ENCODE measurements around the gene CEP170B.
"Not testable (repeated sequence)": the region's sequence is repeated elsewhere in the genome, so short reads cannot be mapped to it uniquely, and the experiment has no call there.

CEP170B gene

DNA sequence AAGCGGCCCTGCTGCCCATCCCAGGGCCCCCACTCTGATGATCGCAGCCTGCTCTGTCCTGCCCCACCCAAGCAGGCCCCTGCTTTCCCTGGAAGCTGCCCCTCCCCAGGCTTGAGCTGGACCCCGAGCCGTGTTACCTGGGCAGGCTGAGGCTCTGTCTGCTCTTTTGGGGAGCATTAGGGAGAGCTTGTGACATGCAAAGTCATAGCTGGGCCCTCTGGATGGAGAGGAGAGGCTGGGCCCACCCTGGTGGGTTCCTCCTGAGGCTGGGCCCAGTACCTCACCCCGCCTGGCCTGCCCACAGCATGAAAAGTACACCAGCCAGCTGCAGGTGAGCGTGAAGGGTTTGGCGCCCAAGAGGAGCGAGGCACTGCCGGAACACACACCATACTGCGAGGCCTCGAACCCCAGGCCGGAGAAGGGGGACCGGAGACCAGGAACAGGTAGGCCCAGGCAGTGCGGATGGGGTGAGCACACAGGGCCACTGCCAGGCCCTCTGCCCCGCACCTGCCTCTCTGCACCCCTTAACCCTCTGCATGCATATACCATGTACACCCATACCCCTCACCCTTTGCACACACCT is 15.0 kb downstream of the CEP170B start:
- no peak for DNase-seq

DNA sequence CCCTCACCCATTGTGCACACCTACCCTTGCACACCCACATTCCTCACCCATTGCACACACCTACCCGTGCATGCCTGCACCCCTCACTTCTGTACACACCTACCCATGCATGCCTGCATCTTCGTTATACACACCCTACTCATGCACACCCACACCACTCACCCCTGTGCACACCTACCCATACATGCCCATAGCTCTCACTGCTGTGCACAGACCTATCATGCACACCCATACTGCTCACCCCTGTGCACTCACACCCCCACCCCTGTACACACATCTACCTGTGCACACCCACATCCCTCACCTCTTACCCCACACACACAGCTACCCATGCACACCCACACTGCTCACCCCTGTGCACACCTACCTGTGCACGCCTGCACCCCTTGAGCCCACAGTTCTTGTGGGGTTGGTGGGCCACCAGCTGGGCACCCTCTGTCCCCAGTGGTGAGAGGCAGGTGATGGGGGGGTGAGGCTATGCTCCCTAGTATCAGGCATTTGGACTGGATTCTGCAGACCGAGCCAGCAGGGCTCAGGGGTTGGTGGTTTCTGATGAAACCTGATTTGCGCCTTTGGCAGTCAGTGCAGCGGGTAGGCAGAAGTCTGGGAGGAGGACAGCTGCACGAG is 15.6 kb downstream of the CEP170B start:
- DNase-seq, result no peak

DNA sequence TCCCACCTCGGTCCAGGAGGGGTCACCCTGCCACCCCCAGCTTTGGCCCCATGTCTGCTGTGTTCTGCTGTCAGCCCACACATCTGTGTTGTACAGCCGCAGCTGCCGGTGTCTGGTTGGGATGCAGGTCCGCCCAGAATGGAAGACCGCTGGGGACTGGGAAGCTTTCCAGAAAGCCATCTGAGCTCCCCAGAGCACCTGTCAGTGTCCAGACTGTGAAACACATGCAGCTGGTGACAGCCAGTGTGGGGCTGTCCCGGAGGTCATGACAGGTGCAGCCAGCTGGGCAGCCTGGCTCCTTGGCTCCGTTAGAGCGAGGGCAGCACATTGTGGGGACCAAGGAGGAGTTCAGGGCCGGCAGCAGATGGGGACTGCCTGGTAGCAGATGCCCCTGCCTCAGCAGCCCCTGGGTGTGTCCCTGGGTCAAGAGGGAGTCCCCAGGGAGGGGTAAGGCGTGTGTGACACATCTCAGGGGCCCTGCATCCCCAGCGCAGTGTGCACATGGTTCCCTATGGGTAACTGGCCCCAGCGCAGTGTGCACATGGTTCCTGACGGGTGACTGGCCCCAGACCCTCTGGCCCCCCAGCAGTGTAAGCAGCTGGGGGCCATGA is 16.4 kb downstream of the CEP170B start:
- no peak for DNase-seq

DNA sequence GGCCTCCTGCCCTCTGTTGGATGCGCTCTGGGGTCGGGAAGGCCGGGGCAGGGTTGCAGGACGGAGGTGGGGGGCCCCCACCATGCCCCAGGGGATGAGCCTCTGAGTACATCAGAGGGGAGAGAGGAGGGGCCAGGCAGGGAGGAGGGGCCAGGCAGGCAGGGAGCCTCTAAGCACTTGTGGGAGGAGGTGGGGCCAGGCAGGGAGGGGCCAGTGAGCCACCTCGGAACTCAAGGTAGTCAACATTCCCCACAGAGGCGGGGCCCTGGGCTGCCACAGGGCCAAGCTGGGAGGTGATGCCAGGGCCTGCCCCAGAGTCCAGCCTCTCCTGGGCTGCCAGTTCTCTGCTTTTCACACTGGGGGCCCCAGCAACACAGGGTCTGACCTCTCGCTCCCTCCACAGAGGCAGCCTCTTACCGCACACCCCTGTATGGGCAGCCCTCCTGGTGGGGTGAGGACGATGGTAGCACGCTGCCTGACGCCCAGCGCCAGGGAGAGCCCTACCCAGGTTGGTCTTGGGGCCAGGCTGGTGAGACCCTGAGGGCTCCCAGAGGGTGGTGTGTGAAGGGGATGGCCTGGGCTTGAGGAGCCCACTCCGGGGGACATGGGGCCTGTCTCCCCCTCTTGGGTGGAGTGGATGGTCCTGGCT is 17.4 kb downstream of the CEP170B start:
- DNase-seq, result no peak

DNA sequence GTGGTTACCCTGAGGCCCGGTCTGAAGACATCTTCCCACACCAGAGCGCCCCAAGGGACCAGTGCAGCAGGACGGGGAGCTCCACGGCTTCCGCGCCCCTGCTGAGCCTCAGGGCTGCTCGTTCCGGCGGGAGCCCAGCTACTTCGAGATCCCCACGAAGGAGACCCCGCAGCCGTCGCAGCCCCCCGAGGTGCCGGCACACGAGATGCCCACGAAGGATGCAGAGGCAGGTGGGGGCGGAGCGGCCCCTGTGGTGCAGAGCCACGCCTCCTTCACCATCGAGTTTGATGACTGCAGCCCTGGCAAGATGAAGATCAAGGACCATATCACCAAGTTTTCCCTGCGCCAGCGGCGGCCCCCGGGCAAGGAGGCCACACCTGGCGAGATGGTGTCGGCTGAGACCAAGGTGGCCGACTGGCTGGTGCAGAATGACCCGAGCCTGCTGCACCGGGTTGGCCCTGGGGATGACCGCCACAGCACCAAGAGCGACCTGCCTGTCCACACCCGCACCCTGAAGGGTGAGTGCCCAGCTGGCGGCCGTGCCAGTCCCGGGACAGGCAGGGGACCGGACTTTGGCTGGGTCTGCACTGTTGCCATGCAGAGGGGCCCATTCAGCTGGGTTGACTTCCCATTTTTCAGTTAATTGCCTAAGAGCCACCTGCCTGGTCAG is 18.1 kb downstream of the CEP170B start:
- DNase-seq, result no peak

DNA sequence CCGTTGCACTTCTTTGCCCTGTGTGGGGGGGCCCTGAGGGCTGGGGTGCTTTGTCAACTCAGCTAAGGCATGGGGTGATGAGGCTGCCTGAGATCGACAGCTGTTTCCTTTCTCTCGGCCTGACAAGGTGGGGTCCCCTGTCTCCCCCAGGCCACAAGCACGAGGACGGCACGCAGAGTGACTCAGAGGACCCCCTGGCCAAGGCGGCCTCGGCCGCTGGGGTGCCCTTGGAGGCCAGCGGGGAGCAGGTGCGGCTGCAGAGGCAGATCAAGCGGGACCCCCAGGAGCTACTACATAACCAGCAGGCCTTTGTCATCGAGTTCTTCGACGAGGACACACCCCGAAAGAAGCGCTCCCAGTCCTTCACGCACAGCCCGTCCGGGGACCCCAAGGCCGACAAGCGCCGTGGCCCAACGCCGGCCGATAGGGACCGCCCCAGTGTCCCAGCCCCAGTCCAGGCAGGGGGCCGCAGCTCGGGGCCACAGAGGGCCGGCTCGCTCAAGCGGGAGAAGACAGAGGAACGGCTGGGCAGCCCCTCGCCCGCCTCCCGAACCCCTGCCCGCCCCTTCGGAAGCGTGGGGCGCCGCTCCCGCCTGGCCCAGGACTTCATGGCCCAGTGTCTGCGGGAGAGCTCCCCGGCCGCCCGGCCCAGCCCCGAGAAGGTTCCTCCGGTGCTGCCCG is 18.8 kb downstream of the CEP170B start:
- DNase-seq, result no peak

DNA sequence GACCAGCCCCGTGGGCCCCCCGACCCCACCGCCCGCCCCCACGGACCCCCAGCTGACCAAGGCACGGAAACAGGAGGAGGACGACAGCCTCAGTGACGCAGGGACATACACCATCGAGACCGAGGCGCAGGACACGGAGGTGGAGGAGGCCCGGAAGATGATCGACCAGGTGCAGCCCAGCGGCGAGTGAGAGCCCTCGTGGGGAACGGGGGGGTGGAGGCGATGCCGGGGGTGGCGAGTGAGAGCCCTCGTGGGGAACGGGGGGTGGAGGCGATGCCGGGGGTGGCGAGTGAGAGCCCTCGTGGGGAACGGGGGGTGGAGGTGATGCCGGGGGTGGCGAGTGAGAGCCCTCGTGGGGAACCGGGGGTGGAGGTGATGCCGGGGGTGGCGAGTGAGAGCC is 19.3 kb downstream of the CEP170B start:
- DNase-seq, result not testable (repeated sequence)

DNA sequence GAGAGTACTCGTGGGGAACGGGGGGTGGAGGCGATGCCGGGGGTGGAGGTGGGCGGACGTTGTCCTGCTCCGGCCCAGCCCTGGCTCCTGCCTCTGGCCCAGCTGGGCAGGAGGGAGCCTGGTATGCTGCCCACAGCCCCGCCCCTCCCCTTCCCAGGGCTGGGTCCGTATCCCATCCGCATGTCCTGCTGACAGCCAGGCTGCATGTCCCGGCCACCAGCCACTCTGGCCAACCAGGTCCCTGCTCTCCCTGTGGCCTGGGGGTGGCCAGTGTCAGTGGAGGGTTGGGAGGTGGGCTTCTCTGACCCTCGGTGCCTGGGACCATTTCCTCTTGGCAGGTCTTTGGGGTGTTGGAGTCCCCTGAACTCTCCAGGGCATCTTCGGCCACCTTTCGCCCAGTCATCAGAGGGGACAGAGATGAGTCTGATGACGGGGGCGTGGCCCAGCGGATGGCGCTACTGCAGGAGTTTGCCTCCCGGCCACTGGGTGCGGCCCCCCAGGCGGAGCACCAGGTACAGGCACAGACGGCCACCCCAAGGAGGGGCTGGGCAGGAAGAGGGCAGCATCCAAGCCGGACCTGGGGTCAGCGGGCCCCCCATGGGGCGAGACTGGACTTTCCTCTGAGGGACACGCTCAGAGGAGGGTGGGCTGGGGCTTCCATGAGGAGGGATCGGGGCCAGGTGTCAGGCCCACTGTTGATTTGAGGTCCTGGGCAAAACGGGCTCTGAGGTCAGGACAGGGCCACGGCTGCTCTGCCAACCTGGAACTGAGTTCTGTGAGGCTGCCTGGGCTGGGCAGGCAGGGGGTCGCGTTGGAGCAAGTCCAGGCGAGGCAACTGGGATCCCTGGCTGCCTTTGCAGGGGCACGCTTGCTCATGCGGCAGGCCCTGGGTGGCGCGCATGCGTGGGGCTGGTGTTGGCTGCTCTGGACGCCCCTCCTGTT is 20.2 kb downstream of the CEP170B start:
- DNase-seq, result no peak

DNA sequence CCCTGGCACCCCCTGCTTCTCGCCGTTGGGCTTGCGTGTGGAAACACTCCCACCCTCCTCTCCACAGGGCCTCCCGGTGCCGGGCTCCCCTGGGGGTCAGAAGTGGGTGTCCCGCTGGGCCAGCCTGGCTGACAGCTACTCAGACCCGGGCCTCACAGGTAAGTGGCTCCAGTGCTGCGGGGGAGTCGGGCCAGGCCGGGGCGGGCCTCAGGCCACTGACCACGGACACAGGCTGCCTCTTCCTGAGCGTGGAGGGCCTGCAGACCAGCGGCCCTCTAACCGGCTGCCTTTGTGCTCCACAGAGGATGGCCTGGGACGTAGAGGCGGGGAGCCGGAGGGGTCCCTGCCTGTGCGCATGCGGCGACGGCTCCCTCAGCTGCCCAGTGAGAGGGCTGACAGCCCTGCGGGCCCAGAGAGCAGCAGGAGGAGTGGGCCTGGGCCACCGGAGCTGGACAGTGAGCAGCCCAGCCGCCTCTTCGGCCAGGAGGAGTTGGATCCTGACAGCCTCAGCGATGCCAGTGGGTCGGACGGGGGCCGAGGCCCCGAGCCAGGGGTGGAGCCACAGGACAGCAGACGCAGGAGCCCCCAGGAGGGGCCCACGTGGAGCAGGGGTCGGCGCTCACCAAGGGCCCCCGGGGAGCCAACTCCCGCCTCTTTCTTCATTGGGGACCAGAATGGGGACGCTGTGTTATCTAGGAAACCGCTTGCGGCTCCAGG is 21.1 kb downstream of the CEP170B start:
- no peak for DNase-seq

DNA sequence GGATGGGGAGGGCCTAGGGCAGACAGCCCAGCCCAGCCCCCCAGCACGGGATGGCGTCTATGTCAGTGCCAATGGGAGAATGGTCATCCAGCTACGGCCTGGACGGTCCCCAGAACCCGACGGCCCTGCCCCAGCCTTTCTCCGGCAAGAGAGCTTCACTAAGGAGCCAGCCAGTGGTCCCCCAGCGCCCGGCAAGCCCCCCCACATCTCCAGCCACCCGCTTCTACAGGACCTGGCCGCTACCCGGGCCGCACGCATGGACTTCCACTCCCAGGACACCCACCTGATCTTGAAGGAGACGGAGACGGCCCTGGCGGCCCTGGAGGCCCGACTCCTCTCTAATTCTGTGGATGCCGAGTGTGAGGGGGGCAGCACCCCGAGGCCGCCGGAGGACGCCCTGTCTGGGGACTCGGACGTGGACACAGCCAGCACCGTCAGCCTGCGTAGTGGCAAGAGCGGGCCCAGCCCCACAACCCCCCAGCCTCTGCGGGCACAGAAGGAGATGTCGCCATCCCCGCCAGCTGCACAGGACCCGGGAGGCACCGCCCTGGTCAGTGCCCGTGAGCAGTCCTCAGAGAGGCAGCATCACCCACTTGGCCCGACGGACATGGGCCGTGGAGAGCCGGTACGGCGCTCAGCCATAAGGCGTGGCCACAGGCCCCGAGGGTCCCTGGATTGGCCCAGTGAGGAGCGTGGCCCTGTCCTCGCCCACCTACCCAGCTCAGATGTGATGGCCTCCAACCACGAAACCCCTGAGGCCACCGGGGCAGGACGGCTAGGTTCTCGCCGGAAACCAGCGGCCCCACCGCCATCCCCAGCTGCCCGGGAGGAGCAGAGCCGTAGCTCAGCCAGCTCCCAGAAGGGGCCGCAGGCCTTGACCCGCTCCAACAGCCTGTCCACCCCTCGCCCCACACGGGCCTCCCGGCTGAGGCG is 21.9 kb downstream of the CEP170B start:
- no peak for DNase-seq

DNA sequence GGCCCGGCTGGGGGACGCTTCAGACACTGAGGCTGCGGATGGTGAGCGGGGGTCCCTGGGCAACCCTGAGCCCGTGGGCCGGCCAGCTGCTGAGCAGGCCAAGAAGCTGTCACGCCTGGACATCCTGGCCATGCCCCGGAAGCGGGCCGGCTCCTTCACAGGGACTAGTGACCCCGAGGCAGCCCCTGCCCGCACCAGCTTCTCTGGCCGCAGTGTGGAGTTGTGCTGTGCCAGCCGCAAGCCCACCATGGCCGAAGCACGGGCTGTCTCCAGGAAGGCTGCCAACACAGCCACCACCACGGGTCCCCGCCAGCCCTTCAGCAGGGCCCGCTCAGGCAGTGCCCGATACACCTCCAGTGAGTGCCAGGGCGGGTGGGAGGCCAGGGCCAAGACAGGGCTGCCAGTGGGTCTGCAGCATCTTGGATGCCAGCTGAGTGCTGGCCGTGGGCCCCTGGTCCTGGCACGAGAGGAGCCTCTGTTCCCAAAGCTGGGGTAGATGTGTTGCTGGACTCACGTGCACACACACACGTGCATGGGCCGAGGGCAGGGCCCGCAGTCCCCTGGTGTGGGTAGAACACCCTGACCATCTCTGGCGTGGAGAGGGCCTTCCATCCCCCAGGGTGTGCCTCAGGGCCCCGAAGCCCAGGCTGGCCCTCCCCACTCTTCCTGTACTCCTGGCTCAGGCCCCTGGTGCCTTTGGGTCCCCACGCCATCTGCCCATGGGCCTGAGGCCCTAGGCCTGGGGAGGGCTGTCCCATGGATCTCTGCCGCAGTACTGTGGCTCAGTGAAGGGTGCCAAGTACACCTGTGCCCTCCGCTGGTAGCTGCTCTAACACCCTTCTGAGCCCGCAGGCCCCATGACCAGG is 22.8 kb downstream of the CEP170B start:
- no peak for DNase-seq

DNA sequence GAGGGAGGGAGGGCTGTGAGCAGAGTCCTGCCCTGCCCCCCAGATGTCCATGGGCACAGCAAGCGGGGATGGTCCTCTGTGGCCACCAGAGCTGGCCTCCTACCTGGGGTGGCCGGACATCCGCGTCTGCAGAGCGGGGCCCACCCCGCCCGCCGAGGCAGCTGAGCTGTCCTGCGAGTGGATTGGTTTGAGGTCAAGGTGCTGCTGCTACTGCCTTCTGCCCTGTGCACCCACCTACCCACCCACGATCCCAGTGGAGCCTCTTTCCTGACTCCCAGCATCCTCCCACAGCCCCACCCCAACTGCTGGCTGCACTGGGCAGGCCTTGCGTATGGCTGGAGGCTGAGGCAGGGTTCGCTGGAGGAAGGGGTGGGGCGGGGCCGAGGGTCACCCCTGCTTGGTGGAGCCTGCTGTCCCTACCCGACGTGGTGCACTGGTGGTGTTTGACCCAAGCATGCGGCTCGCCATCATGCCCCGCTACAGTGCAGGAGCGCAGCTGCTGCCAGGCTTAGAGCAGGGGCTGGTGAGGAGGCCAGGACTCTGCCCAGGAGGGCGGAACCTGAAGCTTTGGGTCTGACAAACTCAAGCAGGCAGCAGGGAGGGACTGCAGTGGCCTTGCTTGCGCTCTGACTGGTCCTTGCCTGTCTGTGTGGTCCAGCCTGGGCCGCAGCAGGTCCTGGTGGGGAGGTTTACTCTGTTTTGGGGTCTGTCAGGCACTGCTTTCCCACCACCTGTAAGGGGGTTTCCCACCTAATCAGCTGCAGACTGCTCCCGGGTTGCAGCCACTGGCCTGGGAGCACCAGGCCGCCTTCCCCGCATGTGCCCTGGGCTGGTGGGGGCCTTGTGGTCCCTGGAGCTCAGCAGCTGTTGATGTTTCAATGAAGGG is 23.7 kb downstream of the CEP170B start:
- no peak for DNase-seq

DNA sequence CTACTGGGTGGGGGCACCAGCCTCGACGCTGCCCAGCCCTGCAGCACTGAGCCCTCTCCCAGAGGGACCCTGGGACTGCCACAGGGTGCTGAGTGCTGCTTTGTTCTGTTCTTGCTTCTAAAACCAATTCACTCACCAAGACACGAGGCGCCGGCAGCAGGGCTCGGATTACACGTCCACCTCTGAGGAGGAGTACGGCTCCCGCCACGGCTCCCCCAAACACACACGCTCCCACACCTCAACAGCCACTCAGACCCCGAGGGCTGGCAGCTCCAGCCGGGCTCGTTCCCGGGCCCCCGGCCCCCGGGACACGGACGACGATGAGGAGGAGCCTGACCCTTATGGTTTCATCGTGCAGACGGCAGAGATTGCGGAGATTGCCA is 24.3 kb downstream of the CEP170B start:
- DNase-seq, result no peak

DNA sequence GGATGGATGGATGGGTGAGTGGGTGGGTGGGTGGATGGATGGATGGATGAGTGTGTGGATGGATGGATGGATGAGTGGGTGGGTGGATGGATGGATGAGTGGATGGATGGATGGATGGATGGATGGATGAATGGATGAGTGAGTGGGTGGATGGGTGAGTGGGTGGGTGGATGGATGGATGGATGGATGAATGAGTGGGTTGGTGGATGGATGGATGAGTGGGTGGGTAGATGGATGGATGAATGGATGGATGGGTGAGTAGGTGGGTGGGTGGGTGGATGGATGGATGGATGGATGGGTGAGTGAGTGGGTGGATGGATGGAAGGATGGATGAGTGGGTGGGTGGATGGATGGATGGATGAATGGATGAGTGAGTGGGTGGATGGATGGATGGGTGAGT is 25.2 kb downstream of the CEP170B start:
- not testable (repeated sequence) for DNase-seq

DNA sequence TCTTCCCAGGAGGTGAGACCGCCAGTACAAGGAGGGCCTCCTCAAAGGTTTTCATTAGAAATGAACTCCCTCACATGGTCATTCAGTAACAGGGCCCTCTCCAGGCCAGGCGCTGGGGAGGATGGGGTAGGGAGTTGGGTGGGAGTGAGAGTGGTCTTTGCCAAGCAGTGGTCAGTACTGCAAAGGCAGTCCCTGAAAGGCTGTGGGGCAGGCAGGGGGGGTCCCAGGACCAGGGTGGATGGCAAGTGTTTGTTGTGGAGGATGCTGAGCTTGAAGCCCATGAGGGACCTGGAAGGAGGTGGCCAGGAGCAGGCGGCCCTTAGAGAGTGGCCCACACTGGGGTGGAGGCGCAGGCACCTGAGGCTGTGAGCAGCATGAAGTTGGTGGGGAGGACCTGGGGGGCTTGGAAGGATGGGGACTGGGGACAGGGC is 26.1 kb downstream of the CEP170B start:
- DNase-seq, result no peak

DNA sequence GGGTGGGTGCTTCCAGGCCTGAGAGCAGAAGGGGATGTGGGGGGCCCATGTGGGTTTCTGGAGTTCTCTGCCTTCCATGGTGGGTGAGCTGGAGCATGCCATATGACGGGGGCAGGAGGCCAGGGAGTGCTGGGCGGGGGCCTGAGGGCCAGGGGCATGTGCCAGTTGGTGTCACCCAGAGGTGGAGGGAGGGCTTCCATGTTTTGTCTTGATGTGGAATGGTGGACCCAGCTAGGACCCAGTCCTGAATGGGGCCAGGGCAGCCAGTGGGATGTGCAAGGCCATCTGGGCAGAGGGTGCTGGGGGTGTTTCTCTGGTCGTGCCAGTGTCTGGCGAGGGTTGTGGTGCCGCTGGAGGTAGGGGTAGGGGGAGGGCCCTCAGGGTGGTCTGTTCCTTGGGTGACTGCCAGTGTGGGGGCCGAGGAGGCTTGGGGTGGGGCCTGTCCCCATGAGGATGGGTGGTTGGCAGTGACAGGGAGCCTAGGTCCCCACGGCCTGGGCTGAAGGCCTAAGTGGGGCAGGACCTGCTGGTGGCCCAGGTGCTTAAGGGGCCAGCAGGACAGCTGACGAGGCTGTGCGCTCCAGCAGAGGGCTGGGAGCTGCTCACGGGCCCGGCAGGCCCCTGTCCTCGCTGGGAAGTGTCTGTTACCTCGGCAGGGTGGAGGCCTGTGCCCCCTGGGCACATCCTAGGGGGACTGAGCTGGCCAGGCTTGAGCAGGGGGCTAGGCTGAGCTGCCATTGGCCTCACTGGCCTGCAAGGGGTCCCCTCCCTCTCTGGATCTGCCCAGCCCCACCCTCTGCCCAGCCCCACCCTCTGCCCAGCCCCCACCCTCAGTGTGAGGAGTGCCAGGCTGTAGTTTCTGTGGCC is 26.8 kb downstream of the CEP170B start:
- no peak for DNase-seq
